H9 (cell line): ENCODE data around the gene APRT. TPM values are rescaled to one million over a fixed set of nuclear protein-coding genes. Genes with fewer than 3 reads are reported as not detected.
A peak's percentile ranks its signal among the peaks of the same experiment; 100 is the strongest.

Source experiments
- DNase-seq: peaks from one replicate; pipeline ENCODE4 v3.0.0-alpha.2; 2017
- H2AFZ ChIP-seq: one replicate; pipeline ENCODE4 v1.6.1; 2013; ENCODE audit warnings: mild to moderate bottlenecking, low read length, control low read depth, moderate library complexity
- H2AK5ac ChIP-seq: 2 replicates; pipeline ENCODE4 v1.6.1; 2013; ENCODE audit warnings: low read length, control low read depth, mixed read lengths; ENCODE audit not compliant: insufficient read length
- H2BK120ac ChIP-seq: one replicate; pipeline ENCODE4 v1.6.1; 2013; ENCODE audit warnings: low read depth, mild to moderate bottlenecking, low read length, control low read depth, inconsistent platforms; ENCODE audit not compliant: poor library complexity, severe bottlenecking
- H2BK12ac ChIP-seq: 2 replicates; pipeline ENCODE4 v1.6.1; 2013; ENCODE audit warnings: low read length, control low read depth, mixed read lengths, low read depth; ENCODE audit not compliant: insufficient read length
- H2BK15ac ChIP-seq: 2 replicates; pipeline ENCODE4 v1.6.1; 2013; ENCODE audit warnings: low read depth, low read length, control low read depth
- H2BK20ac ChIP-seq: one replicate; pipeline ENCODE4 v1.6.1; 2013; ENCODE audit warnings: low read depth, mild to moderate bottlenecking, low read length, control low read depth, inconsistent platforms; ENCODE audit not compliant: poor library complexity, severe bottlenecking
- H2BK5ac ChIP-seq: 2 replicates; pipeline ENCODE4 v1.6.1; 2013; ENCODE audit warnings: low read length, control low read depth, mixed read lengths; ENCODE audit not compliant: insufficient read length
- H3K14ac ChIP-seq: 2 replicates; pipeline ENCODE4 v1.6.1; 2013; ENCODE audit warnings: low read length, control low read depth; ENCODE audit not compliant: insufficient read depth
- H3K18ac ChIP-seq: 2 replicates; pipeline ENCODE4 v1.6.1; 2013; ENCODE audit warnings: low read depth, mild to moderate bottlenecking, mixed read lengths, low read length, control low read depth; ENCODE audit not compliant: insufficient read length
- H3K23ac ChIP-seq: 2 replicates; pipeline ENCODE4 v1.6.1; 2013; ENCODE audit warnings: low read length, control low read depth, mixed read lengths, low read depth; ENCODE audit not compliant: insufficient read length
- H3K23me2 ChIP-seq: 2 replicates; pipeline ENCODE4 v1.6.1; 2013; ENCODE audit warnings: low read depth, mild to moderate bottlenecking, mixed read lengths, low read length, control low read depth; ENCODE audit not compliant: insufficient read length, poor library complexity, severe bottlenecking
- H3K27ac ChIP-seq: 2 replicates; pipeline ENCODE4 v1.5.1; 2013; ENCODE audit warnings: low read length, control low read depth, mixed read lengths, low read depth; ENCODE audit not compliant: insufficient read length
- H3K27me3 ChIP-seq: 2 replicates; pipeline ENCODE4 v1.6.1; 2013; ENCODE audit warnings: low read length, control low read depth, inconsistent platforms; ENCODE audit not compliant: insufficient read depth
- H3K4ac ChIP-seq: 2 replicates; pipeline ENCODE4 v1.6.1; 2013; ENCODE audit warnings: low read depth, mild to moderate bottlenecking, control low read depth, inconsistent platforms, low read length, moderate library complexity
- H3K4me1 ChIP-seq: 2 replicates; pipeline ENCODE4 v1.6.1; 2013; ENCODE audit warnings: low read length, control low read depth, inconsistent platforms; ENCODE audit not compliant: insufficient read depth
- H3K4me2 ChIP-seq: 2 replicates; pipeline ENCODE4 v1.6.1; 2013; ENCODE audit warnings: low read length, control low read depth, mixed read lengths; ENCODE audit not compliant: insufficient read length, insufficient read depth
- H3K56ac ChIP-seq: 2 replicates; pipeline ENCODE4 v1.6.1; 2013; ENCODE audit warnings: low read depth, mild to moderate bottlenecking, mixed read lengths, low read length, control low read depth; ENCODE audit not compliant: insufficient read length
- H3K79me1 ChIP-seq: 2 replicates; pipeline ENCODE4 v1.6.1; 2013; ENCODE audit warnings: low read depth, mild to moderate bottlenecking, moderate library complexity, low read length, control low read depth, inconsistent platforms; ENCODE audit not compliant: insufficient read depth, poor library complexity, severe bottlenecking
- H3K79me2 ChIP-seq: 2 replicates; pipeline ENCODE4 v1.6.1; 2013; ENCODE audit warnings: low read length, control low read depth, inconsistent platforms; ENCODE audit not compliant: insufficient read depth
- H3K9ac ChIP-seq: 2 replicates; pipeline ENCODE4 v1.6.1; 2013; ENCODE audit warnings: low read length, control low read depth, mixed read lengths; ENCODE audit not compliant: insufficient read length; ENCODE audit errors: extremely low read depth
- H3K9me3 ChIP-seq: one replicate; pipeline ENCODE4 v1.6.1; 2013; ENCODE audit warnings: low read depth, low read length, inconsistent platforms; ENCODE audit not compliant: control insufficient read depth
- H3T11ph ChIP-seq: one replicate; pipeline ENCODE4 v1.6.1; 2013; ENCODE audit warnings: mild to moderate bottlenecking, low read length, control low read depth, inconsistent platforms
- H4K20me1 ChIP-seq: one replicate; pipeline ENCODE4 v1.6.1; 2013; ENCODE audit not compliant: control insufficient read depth, insufficient read length, insufficient read depth
- H4K5ac ChIP-seq: 2 replicates; pipeline ENCODE4 v1.6.1; 2013; ENCODE audit warnings: low read depth, mild to moderate bottlenecking, mixed read lengths, low read length, control low read depth; ENCODE audit not compliant: insufficient read length
- H4K8ac ChIP-seq: replicated peaks from 2 replicates; pipeline ENCODE4 v1.6.1; 2013; ENCODE audit warnings: low read length, control low read depth, mixed read lengths, low read depth; ENCODE audit not compliant: insufficient read length
- H4K91ac ChIP-seq: 2 replicates; pipeline ENCODE4 v1.6.1; 2013; ENCODE audit warnings: low read depth, mild to moderate bottlenecking, moderate library complexity, mixed read lengths, low read length, control low read depth; ENCODE audit not compliant: insufficient read length
- H3K27ac Mint-ChIP-seq, 3 experiments: 2 replicates in 2 of 3; 3 replicates in 1 of 3; pipeline ENCODE4 v1.8.0; 2020 to 2021; ENCODE audit warnings: mixed read lengths in 3 of 3, mild to moderate bottlenecking in 1 of 3, moderate library complexity in 1 of 3
- H3K27me3 Mint-ChIP-seq: 2 replicates; pipeline ENCODE4 v1.8.0; 2021; ENCODE audit warnings: low read depth, mild to moderate bottlenecking, moderate library complexity, mixed read lengths
- H3K36me3 Mint-ChIP-seq, 3 experiments: 2 replicates in 2 of 3; 3 replicates in 1 of 3; pipeline ENCODE4 v1.8.0; 2020 to 2021; ENCODE audit warnings: low read depth in 3 of 3, mixed read lengths in 3 of 3; ENCODE audit not compliant: insufficient read depth in 1 of 3
- H3K4me1 Mint-ChIP-seq, 2 experiments: 2 replicates each; pipeline ENCODE4 v1.8.0; 2020; ENCODE audit warnings: mixed read lengths in 2 of 2
- H3K4me3 Mint-ChIP-seq, 2 experiments: 2 replicates in 1 of 2; 3 replicates in 1 of 2; pipeline ENCODE4 v1.8.0; 2020 to 2021; ENCODE audit warnings: mild to moderate bottlenecking in 2 of 2, mixed read lengths in 2 of 2, moderate library complexity in 1 of 2
- H3K9me3 Mint-ChIP-seq, 2 experiments: 2 replicates in 1 of 2; 3 replicates in 1 of 2; pipeline ENCODE4 v1.8.0; 2020; ENCODE audit warnings: mild to moderate bottlenecking in 2 of 2, mixed read lengths in 2 of 2, moderate library complexity in 1 of 2
- CTCF ChIP-seq: fragments of 200-600 bp; sonication (generic); conservative IDR thresholded peaks from 3 replicates; pipeline ENCODE4 v1.8.0; 2021; ENCODE audit warnings: antibody characterized with exemption, mild to moderate bottlenecking
- WGBS: extraction: QIAGEN DNeasy Blood & Tissue Kit; methylation state at CpG from one replicate; pipeline ENCODE4 v1.1.7; 2013; ENCODE audit warnings: missing lambda C conversion rate, low lambda C conversion rate, mixed read lengths; ENCODE audit not compliant: insufficient read length; ENCODE audit errors: extremely low coverage; 5-methylcytosine and 5-hydroxymethylcytosine counted together
- total RNA-seq: library from RNA; stranded (reverse); gene quantifications from 2 replicates; pipeline ENCODE4 v1.2.1, GENCODE V29; 2021

APRT gene
- total RNA-seq, 1 experiment from 2014 or later, result 246 TPM

GRCh38 chr16:88850531-88851199 lies 38.9 kb upstream of the APRT start:
- Histone ChIP-seq H4K8ac (no peak overlapping the region), H3K23me2 (no peaks in the 10 kb centered on the region), H3K4me1 (no peaks in the 10 kb centered on the region), H3K79me1 (no peaks in the 10 kb centered on the region), H2AFZ (no peak overlapping the region), H2BK120ac (no peak overlapping the region), H2BK20ac (no peak overlapping the region), H2BK5ac (no peak overlapping the region), H3K14ac (no peak overlapping the region), H3K4me2 (no peak overlapping the region), H3T11ph (no peak overlapping the region), H4K91ac (no peak overlapping the region), H3K56ac (no peak overlapping the region), H3K9me3 (no peaks in the 10 kb centered on the region), H4K20me1 (no peaks in the 10 kb centered on the region), H3K18ac (no peak overlapping the region), H2AK5ac (no peak overlapping the region), H4K5ac (no peak overlapping the region), H3K23ac (no peak overlapping the region), H3K27ac (no peak overlapping the region), H3K79me2 (no peaks in the 10 kb centered on the region), H2BK12ac (no peak overlapping the region), H3K9ac (no peak overlapping the region), H3K4ac (no peak overlapping the region), H2BK15ac (no peak overlapping the region), H3K27me3 (no peaks in the 10 kb centered on the region)
- TF ChIP-seq CTCF, result no peak
- no CpG with 5 or more reads among the region's 33 CpGs for WGBS
- H3K36me3 Mint-ChIP-seq, result peaks cover 8 to 19% (median 12%) of the 10 kb centered on the region in 3 experiments
- no peak overlapping the region for H3K4me3 Mint-ChIP-seq
- peaks cover 1 to 8% of the 10 kb centered on the region in 2 experiments; a peak in 3 of 4 replicates for H3K4me1 Mint-ChIP-seq
- DNase-seq, result no peak
- peak overlapping the region in 1 of 3 experiments; percentile 27; a peak in 1 of 7 replicates for H3K27ac Mint-ChIP-seq
- H3K9me3 Mint-ChIP-seq, result peaks cover 0 to 6% of the 10 kb centered on the region in 2 experiments; a peak in 2 of 5 replicates
- H3K27me3 Mint-ChIP-seq, result no peaks in the 10 kb centered on the region
